GM18951 (cell line): ENCODE results near the gene ANHX.

Experiments
- POLR2A ChIP-seq: IDR thresholded peaks from 4 replicates; pipeline ENCODE4 v1.6.1; 2011; ENCODE audit warnings: mild to moderate bottlenecking; ENCODE audit not compliant: insufficient read length, insufficient read depth; ENCODE audit errors: extremely low read depth
- in situ Hi-C: fragments of 300-500 bp; cut with MboI; formaldehyde crosslinking; loops from one replicate; pipeline ENCODE4 v1.12.0; 2022; ENCODE audit warnings: low sequenced_read_pairs, mixed read lengths, inconsistent platforms; ENCODE audit not compliant: unreplicated experiment

The ANHX gene

GRCh38 chr12:133225527-133225926 lies 10.2 kb downstream of the ANHX start:
- no peak for TF ChIP-seq POLR2A
- in situ Hi-C loops: no loop called here

- no peak for TF ChIP-seq POLR2A
- in situ Hi-C loops: no loop called here
Measured at GRCh38 chr12:133222211-133222610, 13.5 kb downstream of the ANHX start.

- in situ Hi-C loops: no loop called here
- no peak for TF ChIP-seq POLR2A
Measured at GRCh38 chr12:133221241-133221640, 14.4 kb downstream of the ANHX start.

GRCh38 chr12:133220521-133220920 lies 15.2 kb downstream of the ANHX start:
- TF ChIP-seq POLR2A: no peak
- in situ Hi-C loops: no loop called here

GRCh38 chr12:133217219-133217618 lies 18.5 kb downstream of the ANHX start:
- in situ Hi-C loops: no loop called here
- TF ChIP-seq POLR2A: no peak

- in situ Hi-C loops: no loop called here
- TF ChIP-seq POLR2A: no peak
Measured at GRCh38 chr12:133215724-133216123, 20.0 kb downstream of the ANHX start.

- in situ Hi-C loops: no loop called here
- TF ChIP-seq POLR2A: no peak
Measured at GRCh38 chr12:133206390-133206789, 29.3 kb downstream of the ANHX start.

- in situ Hi-C loops: no loop called here
- no peak for TF ChIP-seq POLR2A
Measured at GRCh38 chr12:133204264-133204603, 31.4 kb downstream of the ANHX start.

GRCh38 chr12:133203344-133204263 lies 32.1 kb downstream of the ANHX start:
- in situ Hi-C loops: no loop called here
- TF ChIP-seq POLR2A: no peak

GRCh38 chr12:133202493-133203343 lies 33.0 kb downstream of the ANHX start:
- in situ Hi-C loops: no loop called here
- TF ChIP-seq POLR2A: no peak

- no peak for TF ChIP-seq POLR2A
- in situ Hi-C loops: no loop called here
Measured at GRCh38 chr12:133201888-133202287, 33.8 kb downstream of the ANHX start.

GRCh38 chr12:133192847-133193246 lies 42.8 kb downstream of the ANHX start:
- in situ Hi-C loops: no loop called here

GRCh38 chr12:133190176-133190575 lies 45.5 kb downstream of the ANHX start:
- no peak for TF ChIP-seq POLR2A
- in situ Hi-C loops: no loop called here

More at GRCh38 chr12:133192847-133193246, 42.8 kb downstream of the ANHX start:
- TF ChIP-seq POLR2A: no peak
